DND-41 (cell line): ENCODE measurements around the gene APOBR.

Experiments
- ATAC-seq: fragments of 200-7000 bp; cut with Tn5 transposase; 3 replicates; pipeline ENCODE4 v1.9.1; 2021; ENCODE audit warnings: low read depth; ENCODE audit not compliant: insufficient read depth
- DNase-seq: peaks from one replicate; pipeline ENCODE4 v3.0.0-alpha.2; 2020
- H2AFZ ChIP-seq: 2 replicates; pipeline ENCODE4 v1.6.0; 2012; ENCODE audit warnings: low read depth, low read length
- H3K27ac ChIP-seq: 2 replicates; pipeline ENCODE4 v1.5.1; 2012; ENCODE audit warnings: low read length, inconsistent platforms
- H3K27me3 ChIP-seq: fragments of 200-600 bp; sonication (generic); 2 replicates; pipeline ENCODE4 v1.6.0; 2012; ENCODE audit warnings: low read length, mild to moderate bottlenecking, inconsistent platforms; ENCODE audit not compliant: insufficient read depth, poor library complexity
- H3K36me3 ChIP-seq: 2 replicates; pipeline ENCODE4 v1.5.1; 2012; ENCODE audit warnings: low read length, inconsistent platforms; ENCODE audit not compliant: insufficient read depth
- H3K4me1 ChIP-seq: 2 replicates; pipeline ENCODE4 v1.5.1; 2012; ENCODE audit warnings: mild to moderate bottlenecking, low read length; ENCODE audit not compliant: insufficient read depth
- H3K4me2 ChIP-seq: 2 replicates; pipeline ENCODE4 v1.6.0; 2012; ENCODE audit warnings: mild to moderate bottlenecking, moderate library complexity, low read length, inconsistent platforms; ENCODE audit not compliant: insufficient read depth
- H3K4me3 ChIP-seq, 2 experiments: fragments of 200-600 bp in 1 of 2; shearing (Covaris generic) in 1 of 2; 2 replicates each; pipeline ENCODE4 v1.5.1; 2012 to 2016; ENCODE audit warnings: inconsistent platforms in 2 of 2, low read length in 2 of 2, mild to moderate bottlenecking in 2 of 2, low read depth in 1 of 2, moderate library complexity in 1 of 2
- H3K79me2 ChIP-seq: 2 replicates; pipeline ENCODE4 v1.6.0; 2012; ENCODE audit warnings: low read length, inconsistent platforms; ENCODE audit not compliant: insufficient read depth
- H3K9ac ChIP-seq: 2 replicates; pipeline ENCODE4 v1.6.0; 2012; ENCODE audit warnings: low read depth, mild to moderate bottlenecking, inconsistent platforms, low read length, moderate library complexity
- H3K9me3 ChIP-seq: 2 replicates; pipeline ENCODE4 v1.5.1; 2012; ENCODE audit warnings: low read length, moderate library complexity, mild to moderate bottlenecking, inconsistent platforms; ENCODE audit not compliant: insufficient read depth, severe bottlenecking
- H4K20me1 ChIP-seq: 2 replicates; pipeline ENCODE4 v1.6.0; 2012; ENCODE audit warnings: low read length; ENCODE audit not compliant: insufficient read depth
- EZH2 ChIP-seq: IDR thresholded peaks from 3 replicates; pipeline ENCODE4 v1.6.1; 2012; ENCODE audit warnings: borderline replicate concordance, low read depth, mild to moderate bottlenecking, moderate library complexity, low read length, inconsistent platforms; ENCODE audit not compliant: severe bottlenecking
- TF ChIP-seq, protein P1 (sequence below): IDR thresholded peaks from 2 replicates; pipeline ENCODE4 v1.5.1; 2012; ENCODE audit warnings: borderline replicate concordance, low read length, moderate library complexity, mild to moderate bottlenecking; ENCODE audit not compliant: poor library complexity, severe bottlenecking; ENCODE audit errors: extremely low read depth

The APOBR gene

DNA sequence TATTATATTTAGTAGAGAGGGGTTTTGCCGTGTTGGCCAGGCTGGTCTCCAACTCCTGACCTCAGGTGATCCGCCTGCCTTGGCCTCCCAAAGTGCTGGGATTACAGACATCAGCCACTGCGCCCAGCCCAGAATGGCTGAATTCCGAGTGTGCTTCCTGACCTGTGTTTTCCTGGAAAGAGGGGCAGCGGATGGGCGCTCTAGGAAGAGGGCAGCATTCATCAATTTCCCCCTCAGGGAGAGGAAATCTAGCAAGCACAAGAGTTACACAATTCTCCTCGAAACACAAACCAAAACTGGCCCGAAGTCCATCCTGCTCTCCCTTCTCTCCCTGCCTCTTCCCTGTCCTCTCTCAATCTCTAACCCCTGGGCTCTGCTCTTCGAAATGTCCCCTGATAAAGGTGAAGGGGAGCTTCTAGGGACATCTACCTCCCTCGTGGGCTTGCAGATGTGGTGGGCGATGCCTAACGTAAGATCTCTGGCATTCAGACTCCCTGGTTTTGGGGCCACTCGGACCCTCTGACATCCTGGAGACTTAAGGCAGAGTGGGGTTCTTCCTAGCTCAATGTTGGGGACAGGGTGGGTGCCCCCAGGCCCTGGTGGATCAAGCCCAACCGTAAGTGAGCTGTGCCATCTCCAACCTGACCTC, 11.2 kb downstream of the APOBR start:
- TF ChIP-seq EZH2: no peak
- TF ChIP-seq, protein P1, sequence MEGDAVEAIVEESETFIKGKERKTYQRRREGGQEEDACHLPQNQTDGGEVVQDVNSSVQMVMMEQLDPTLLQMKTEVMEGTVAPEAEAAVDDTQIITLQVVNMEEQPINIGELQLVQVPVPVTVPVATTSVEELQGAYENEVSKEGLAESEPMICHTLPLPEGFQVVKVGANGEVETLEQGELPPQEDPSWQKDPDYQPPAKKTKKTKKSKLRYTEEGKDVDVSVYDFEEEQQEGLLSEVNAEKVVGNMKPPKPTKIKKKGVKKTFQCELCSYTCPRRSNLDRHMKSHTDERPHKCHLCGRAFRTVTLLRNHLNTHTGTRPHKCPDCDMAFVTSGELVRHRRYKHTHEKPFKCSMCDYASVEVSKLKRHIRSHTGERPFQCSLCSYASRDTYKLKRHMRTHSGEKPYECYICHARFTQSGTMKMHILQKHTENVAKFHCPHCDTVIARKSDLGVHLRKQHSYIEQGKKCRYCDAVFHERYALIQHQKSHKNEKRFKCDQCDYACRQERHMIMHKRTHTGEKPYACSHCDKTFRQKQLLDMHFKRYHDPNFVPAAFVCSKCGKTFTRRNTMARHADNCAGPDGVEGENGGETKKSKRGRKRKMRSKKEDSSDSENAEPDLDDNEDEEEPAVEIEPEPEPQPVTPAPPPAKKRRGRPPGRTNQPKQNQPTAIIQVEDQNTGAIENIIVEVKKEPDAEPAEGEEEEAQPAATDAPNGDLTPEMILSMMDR: no peak
- Histone ChIP-seq H2AFZ (no peak overlapping the region), H3K4me3 (no peak overlapping the region), H3K4me1 (no peaks in the 10 kb centered on the region), H3K27me3 (no peaks in the 10 kb centered on the region), H3K36me3 (no peaks in the 10 kb centered on the region), H3K27ac (no peak overlapping the region), H3K9me3 (no peaks in the 10 kb centered on the region), H4K20me1 (no peaks in the 10 kb centered on the region), H3K4me2 (no peak overlapping the region), H3K9ac (no peak overlapping the region), H3K79me2 (no peaks in the 10 kb centered on the region)
- ATAC-seq (no peak), DNase-seq (no peak)

DNA sequence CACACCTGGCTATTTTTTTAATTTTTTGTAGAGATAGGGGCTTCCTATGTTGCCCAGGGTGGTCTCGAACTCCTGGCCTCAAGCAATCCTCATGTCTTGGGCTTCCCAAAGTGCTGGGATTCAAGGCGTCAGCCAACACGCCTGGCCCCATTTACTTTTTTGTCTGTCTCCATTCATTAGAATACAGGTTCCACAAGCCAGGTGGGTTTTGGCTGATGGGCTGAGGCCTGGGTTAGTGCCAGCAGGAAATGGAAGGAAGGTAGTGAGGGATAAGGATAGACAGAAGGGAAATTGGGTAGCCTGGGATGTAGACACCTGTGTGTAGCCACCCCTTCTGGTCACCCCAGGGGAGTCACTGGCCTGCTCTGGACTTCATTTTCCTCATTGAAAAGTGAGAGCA, 16.6 kb downstream of the APOBR start:
- no peak overlapping the region for H3K9ac ChIP-seq
- TF ChIP-seq EZH2: no peak
- TF ChIP-seq, protein P1: no peak

DNA sequence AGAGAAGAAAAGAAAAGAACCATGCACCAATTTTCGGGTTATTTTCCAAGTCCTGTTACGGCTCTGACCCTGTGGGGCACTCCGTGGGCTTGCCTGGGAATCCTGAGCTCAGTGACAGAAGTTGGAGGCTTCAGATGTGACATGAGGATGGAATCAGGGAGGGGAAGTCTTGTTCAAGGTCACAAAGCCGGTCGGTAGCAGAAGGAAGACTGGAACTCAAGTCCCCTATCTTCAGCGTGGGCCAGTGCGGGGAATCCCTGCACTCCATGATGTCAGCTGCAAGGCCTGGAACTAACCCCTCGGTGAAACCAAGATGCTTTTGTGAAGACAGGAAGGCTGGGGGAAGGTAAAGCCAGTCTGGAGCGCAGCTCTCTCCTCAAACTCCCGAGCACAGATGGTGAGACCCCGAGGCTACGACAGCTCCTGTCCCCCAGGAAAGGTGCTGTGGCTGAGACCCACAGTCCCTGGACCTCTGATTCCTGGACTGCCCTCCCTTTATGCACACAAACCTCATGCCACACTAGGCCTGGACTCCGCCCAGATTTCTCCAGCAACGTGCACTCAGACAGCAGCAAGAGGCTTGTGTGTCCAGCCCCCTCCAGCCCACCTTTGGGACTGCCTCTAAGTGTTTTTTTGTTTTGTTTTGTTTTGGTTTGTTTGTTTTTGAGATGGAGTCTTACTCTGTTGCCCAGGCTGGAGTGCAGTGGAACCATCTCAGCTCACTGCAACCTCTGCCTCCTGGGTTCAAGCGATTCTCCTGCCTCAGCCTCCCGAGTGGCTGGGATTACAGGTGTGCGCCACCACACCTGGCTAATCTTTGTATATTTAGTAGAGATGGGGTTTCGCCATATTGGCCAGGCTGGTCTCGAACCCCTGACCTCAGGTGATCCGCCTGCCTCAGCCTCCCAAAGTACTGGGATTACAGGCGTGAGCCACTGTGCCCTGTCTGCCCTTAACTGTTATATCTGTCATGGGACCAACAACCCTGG, 17.7 kb downstream of the APOBR start:
- H3K9ac ChIP-seq: no peak overlapping the region
- no peak for TF ChIP-seq EZH2
- TF ChIP-seq, protein P1: no peak
- ATAC-seq: no peak

More for the DNA sequence above, 16.6 kb downstream of the APOBR start:
- no peak for DNase-seq
- Histone ChIP-seq H3K79me2 (no peaks in the 10 kb centered on the region), H3K36me3 (no peaks in the 10 kb centered on the region), H3K9me3 (no peaks in the 10 kb centered on the region), H3K27me3 (no peaks in the 10 kb centered on the region), H4K20me1 (no peaks in the 10 kb centered on the region), H3K4me3 (no peak overlapping the region), H3K4me1 (no peaks in the 10 kb centered on the region), H3K27ac (no peak overlapping the region), H2AFZ (no peak overlapping the region), H3K4me2 (no peak overlapping the region)
- no peak for ATAC-seq

More for the DNA sequence above, 17.7 kb downstream of the APOBR start:
- Histone ChIP-seq H3K36me3 (no peaks in the 10 kb centered on the region), H3K4me2 (no peak overlapping the region), H3K79me2 (no peaks in the 10 kb centered on the region), H3K9me3 (no peaks in the 10 kb centered on the region), H3K27ac (no peak overlapping the region), H3K4me1 (no peaks in the 10 kb centered on the region), H3K27me3 (no peaks in the 10 kb centered on the region), H2AFZ (no peak overlapping the region), H4K20me1 (no peaks in the 10 kb centered on the region), H3K4me3 (no peak overlapping the region)
- no peak for DNase-seq
